OCI-LY3 (cell line): ENCODE measurements around the gene EMX2.

Experiments used
- H2AFZ ChIP-seq: fragments of 200-600, 300-600 bp; shearing (Covaris generic); 2 replicates; pipeline ENCODE4 v1.6.0; 2014; ENCODE audit warnings: antibody characterized with exemption, low read depth, low read length
- H3K27ac ChIP-seq: fragments of 200-600, 300-600 bp; sonication (generic); 2 replicates; pipeline ENCODE4 v1.5.1; 2014; ENCODE audit warnings: mild to moderate bottlenecking, low read length, moderate library complexity, mixed read lengths
- H3K27me3 ChIP-seq: fragments of 200-600, 300-600 bp; sonication (generic); 2 replicates; pipeline ENCODE4 v1.6.1; 2014; ENCODE audit warnings: low read depth, low read length, mixed read lengths
- H3K36me3 ChIP-seq: fragments of 200-600, 300-600 bp; sonication (generic); replicated peaks from 2 replicates; pipeline ENCODE3; 2014; ENCODE audit warnings: low read depth, low read length, mixed read lengths
- H3K4me1 ChIP-seq: fragments of 300-600, 200-600 bp; sonication (generic); 2 replicates; pipeline ENCODE4 v1.6.1; 2014; ENCODE audit warnings: low read length, mixed read lengths
- H3K4me2 ChIP-seq: fragments of 200-600, 300-600 bp; sonication (generic); 2 replicates; pipeline ENCODE4 v1.6.1; 2014; ENCODE audit warnings: low read length, mixed read lengths
- H3K4me3 ChIP-seq: fragments of 300-600, 200-600 bp; sonication (generic); 2 replicates; pipeline ENCODE4 v1.5.1; 2014; ENCODE audit warnings: antibody characterized with exemption, mild to moderate bottlenecking, low read length, moderate library complexity
- H3K79me2 ChIP-seq: fragments of 300-600, 200-600 bp; shearing (Covaris generic); 2 replicates; pipeline ENCODE4 v1.6.1; 2014; ENCODE audit warnings: mild to moderate bottlenecking, low read length, mixed read lengths
- H3K9ac ChIP-seq: fragments of 300-600, 200-600 bp; shearing (Covaris generic); 2 replicates; pipeline ENCODE4 v1.6.0; 2014; ENCODE audit warnings: mild to moderate bottlenecking, low read length, moderate library complexity
- H3K9me3 ChIP-seq: fragments of 200-600, 300-600 bp; shearing (Covaris generic); 2 replicates; pipeline ENCODE4 v1.6.1; 2014; ENCODE audit warnings: low read length, mixed read lengths; ENCODE audit not compliant: insufficient read depth
- H4K20me1 ChIP-seq: fragments of 200-600, 300-600 bp; sonication (generic); 2 replicates; pipeline ENCODE4 v1.6.1; 2016; ENCODE audit warnings: low read length, mixed read lengths; ENCODE audit not compliant: insufficient read depth
- EZH2phosphoT487 ChIP-seq: fragments of 200-600 bp; shearing (Covaris generic); IDR thresholded peaks from 2 replicates; pipeline ENCODE4 v1.6.1; 2018; ENCODE audit warnings: antibody characterized with exemption, mixed run types, low read depth
- TF ChIP-seq, protein P1 (sequence below): fragments of 200-600, 300-600 bp; sonication (generic); IDR thresholded peaks from 2 replicates; pipeline ENCODE4 v1.5.1; 2014; ENCODE audit warnings: antibody characterized with exemption, low read length, low read depth

EMX2 gene

GRCh38 chr10:117539903-117540639, 2.5 kb upstream of the EMX2 start:
- Histone ChIP-seq H3K4me1 (no peaks in the 10 kb centered on the region), H4K20me1 (no peaks in the 10 kb centered on the region), H3K36me3 (no peaks in the 10 kb centered on the region), H3K9ac (no peak overlapping the region), H3K27ac (no peak overlapping the region), H3K79me2 (no peaks in the 10 kb centered on the region), H2AFZ (no peak overlapping the region), H3K4me3 (no peak overlapping the region), H3K4me2 (no peak overlapping the region), H3K9me3 (no peaks in the 10 kb centered on the region), H3K27me3 (no peaks in the 10 kb centered on the region)
- TF ChIP-seq, protein P1, sequence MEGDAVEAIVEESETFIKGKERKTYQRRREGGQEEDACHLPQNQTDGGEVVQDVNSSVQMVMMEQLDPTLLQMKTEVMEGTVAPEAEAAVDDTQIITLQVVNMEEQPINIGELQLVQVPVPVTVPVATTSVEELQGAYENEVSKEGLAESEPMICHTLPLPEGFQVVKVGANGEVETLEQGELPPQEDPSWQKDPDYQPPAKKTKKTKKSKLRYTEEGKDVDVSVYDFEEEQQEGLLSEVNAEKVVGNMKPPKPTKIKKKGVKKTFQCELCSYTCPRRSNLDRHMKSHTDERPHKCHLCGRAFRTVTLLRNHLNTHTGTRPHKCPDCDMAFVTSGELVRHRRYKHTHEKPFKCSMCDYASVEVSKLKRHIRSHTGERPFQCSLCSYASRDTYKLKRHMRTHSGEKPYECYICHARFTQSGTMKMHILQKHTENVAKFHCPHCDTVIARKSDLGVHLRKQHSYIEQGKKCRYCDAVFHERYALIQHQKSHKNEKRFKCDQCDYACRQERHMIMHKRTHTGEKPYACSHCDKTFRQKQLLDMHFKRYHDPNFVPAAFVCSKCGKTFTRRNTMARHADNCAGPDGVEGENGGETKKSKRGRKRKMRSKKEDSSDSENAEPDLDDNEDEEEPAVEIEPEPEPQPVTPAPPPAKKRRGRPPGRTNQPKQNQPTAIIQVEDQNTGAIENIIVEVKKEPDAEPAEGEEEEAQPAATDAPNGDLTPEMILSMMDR = no peak
- no peak for TF ChIP-seq EZH2phosphoT487

DNA sequence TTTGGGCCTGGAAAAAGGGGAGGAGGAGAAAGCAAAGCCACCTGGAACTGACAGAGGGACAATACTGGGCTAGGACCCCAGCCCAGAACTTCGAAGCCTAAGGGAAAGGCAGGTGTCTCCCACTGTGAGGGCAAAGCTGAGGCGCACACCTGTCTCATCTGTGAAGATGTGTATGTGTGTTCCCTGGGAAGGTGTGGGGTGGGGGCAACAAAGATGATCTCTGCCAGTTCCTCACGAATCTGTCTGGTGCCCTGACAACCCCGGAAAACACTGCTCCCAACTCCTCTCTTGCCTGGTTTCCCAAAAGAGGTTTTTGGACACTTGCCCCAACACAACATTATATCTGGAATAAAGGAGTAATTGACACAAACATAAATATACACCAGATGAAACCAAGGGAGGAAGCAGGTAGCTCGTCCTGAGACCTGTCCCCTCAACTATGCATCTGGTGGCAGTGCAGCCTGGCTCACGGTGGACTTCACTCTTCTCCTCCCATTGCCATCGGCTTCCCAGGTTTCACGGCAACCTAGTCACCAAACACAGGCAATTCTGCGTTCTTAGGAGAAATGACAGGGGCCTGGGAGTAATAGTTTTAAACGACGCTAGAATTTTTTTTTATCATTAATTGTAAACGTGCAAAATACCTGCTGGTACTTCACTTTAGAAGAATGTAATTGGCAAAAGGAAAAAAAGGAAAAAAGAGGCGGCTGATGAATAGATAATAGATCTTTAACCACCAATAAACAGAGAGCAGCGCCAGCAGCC, 1.7 kb upstream of the EMX2 start:
- no peaks in the 10 kb centered on the region for H3K27me3 ChIP-seq
- no peaks in the 10 kb centered on the region for H3K36me3 ChIP-seq
- no peak for TF ChIP-seq EZH2phosphoT487
- TF ChIP-seq, protein P1 = no peak
- no peak overlapping the region for H3K9ac ChIP-seq
- no peaks in the 10 kb centered on the region for H3K4me1 ChIP-seq
- H4K20me1 ChIP-seq = no peaks in the 10 kb centered on the region
- no peak overlapping the region for H3K4me2 ChIP-seq
- no peaks in the 10 kb centered on the region for H3K9me3 ChIP-seq
- no peak overlapping the region for H3K4me3 ChIP-seq
- H3K27ac ChIP-seq = no peak overlapping the region
- H3K79me2 ChIP-seq = no peaks in the 10 kb centered on the region
- no peak overlapping the region for H2AFZ ChIP-seq

DNA sequence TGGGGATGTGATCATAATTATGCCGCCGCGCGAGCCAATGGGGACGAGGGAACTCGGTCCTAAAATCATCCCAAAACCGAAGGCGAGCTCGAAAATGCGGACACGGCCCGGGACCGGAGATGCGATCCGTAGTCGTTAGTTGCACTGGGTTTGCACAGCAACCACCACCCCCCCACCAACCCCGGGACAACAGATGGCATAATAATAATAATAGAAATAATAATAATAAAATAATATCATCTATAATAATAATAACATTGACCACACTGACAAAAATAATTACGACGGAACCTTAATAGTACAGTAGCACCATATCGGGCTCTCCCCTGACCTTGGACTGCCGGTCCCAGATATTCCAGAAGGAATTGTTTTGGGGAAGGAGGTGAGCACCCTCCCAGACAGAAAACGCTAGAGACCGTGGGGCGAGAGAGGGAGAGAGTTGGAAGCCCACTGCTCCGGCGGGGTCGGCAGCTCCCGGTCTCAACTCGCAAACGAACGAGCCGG, 1.1 kb upstream of the EMX2 start:
- H3K4me3 ChIP-seq = no peak overlapping the region
- no peak overlapping the region for H3K27ac ChIP-seq
- no peaks in the 10 kb centered on the region for H3K79me2 ChIP-seq
- no peak overlapping the region for H3K4me2 ChIP-seq
- no peaks in the 10 kb centered on the region for H3K27me3 ChIP-seq
- H2AFZ ChIP-seq = no peak overlapping the region
- TF ChIP-seq EZH2phosphoT487 = no peak
- TF ChIP-seq, protein P1 = no peak
- no peaks in the 10 kb centered on the region for H3K4me1 ChIP-seq
- H4K20me1 ChIP-seq = no peaks in the 10 kb centered on the region
- H3K9ac ChIP-seq = no peak overlapping the region
- H3K36me3 ChIP-seq = no peaks in the 10 kb centered on the region
- H3K9me3 ChIP-seq = no peaks in the 10 kb centered on the region

DNA sequence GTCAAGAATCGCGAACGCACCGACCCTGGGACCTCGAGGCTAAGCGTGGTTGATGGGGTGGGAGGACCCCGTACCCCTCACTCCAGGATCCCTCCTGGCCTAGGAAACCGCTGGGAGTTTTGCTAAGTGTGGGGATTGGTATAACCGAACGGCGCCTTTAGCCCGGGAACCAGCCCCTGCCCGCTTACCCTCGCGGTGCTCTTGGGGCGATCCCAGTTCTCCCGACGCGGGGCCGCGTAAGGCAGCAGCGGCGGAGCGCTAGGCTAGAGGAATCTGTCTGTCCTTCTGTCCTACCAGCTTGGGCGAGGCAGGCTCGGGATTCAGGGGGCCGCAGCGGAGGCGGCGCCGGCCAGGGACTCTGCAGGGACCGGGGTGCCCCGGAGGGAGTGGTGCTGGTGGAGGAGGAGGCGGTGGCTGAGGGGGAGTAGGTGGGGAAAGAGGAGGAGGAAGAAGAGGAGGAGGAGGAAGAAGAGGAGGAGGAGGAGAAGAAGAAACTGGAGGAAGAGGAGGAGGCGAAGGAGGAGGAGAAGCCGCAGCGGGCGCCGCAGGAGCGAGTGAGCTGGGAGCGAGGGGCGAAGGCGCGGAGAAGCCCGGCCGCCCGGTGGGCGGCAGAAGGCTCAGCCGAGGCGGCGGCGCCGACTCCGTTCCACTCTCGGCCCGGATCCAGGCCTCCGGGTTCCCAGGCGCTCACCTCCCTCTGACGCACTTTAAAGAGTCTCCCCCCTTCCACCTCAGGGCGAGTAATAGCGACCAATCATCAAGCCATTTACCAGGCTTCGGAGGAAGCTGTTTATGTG, 439 bp upstream of the EMX2 start:
- Histone ChIP-seq H3K79me2 (no peaks in the 10 kb centered on the region), H3K4me3 (no peak overlapping the region), H2AFZ (no peak overlapping the region), H3K9me3 (no peaks in the 10 kb centered on the region), H3K9ac (no peak overlapping the region), H3K27me3 (no peaks in the 10 kb centered on the region), H3K4me2 (no peak overlapping the region), H4K20me1 (no peaks in the 10 kb centered on the region), H3K27ac (no peak overlapping the region), H3K36me3 (no peaks in the 10 kb centered on the region), H3K4me1 (no peaks in the 10 kb centered on the region)
- no peak for TF ChIP-seq EZH2phosphoT487
- TF ChIP-seq, protein P1 = no peak
